Liver (tissue), 9 donors: ENCODE results near the gene KYNU. TPM values are rescaled to one million over a fixed set of nuclear protein-coding genes. Genes with fewer than 3 reads are reported as not detected.

Source experiments
- DNase-seq: peaks from one replicate; pipeline ENCODE4 v3.0.0-alpha.2; 2017; ENCODE audit warnings: low spot score
- H3K27ac ChIP-seq, 2 donors: one replicate each; pipeline ENCODE4 v1.7.0; 2013; ENCODE audit warnings: inconsistent platforms in 2 of 2, low read length in 2 of 2, control low read depth in 1 of 2, low read depth in 1 of 2, mild to moderate bottlenecking in 1 of 2
- H3K27me3 ChIP-seq, 4 donors: one replicate each; pipeline versions ENCODE4 v1.6.1 to v1.7.0; 2013; ENCODE audit warnings: low read length in 3 of 4, inconsistent platforms in 1 of 4, mild to moderate bottlenecking in 1 of 4, moderate library complexity in 1 of 4; ENCODE audit not compliant: control insufficient read depth in 4 of 4, insufficient read depth in 4 of 4
- H3K36me3 ChIP-seq, 4 donors: one replicate each; pipeline versions ENCODE4 v1.6.1 to v1.7.0; 2013; ENCODE audit warnings: low read length in 3 of 4, mild to moderate bottlenecking in 3 of 4, low read depth in 1 of 4, moderate library complexity in 1 of 4; ENCODE audit not compliant: control insufficient read depth in 4 of 4, insufficient read depth in 3 of 4
- H3K4me1 ChIP-seq, 4 donors: one replicate each; pipeline versions ENCODE4 v1.6.1 to v1.7.0; 2013; ENCODE audit warnings: low read length in 3 of 4, mild to moderate bottlenecking in 3 of 4, moderate library complexity in 1 of 4; ENCODE audit not compliant: control insufficient read depth in 4 of 4, insufficient read depth in 4 of 4
- H3K4me3 ChIP-seq, 3 donors: one replicate each; pipeline versions ENCODE4 v1.6.1 to v1.7.0; 2013; ENCODE audit warnings: low read length in 3 of 3, control low read depth in 1 of 3, low read depth in 1 of 3, mild to moderate bottlenecking in 1 of 3
- H3K9ac ChIP-seq, 2 donors: one replicate each; pipeline ENCODE4 v1.7.0; 2013; ENCODE audit warnings: low read length in 2 of 2, mild to moderate bottlenecking in 2 of 2, moderate library complexity in 2 of 2, control low read depth in 1 of 2, low read depth in 1 of 2
- H3K9me3 ChIP-seq, 4 donors: one replicate each; pipeline versions ENCODE4 v1.6.1 to v1.7.0; 2013; ENCODE audit warnings: low read length in 3 of 4; ENCODE audit not compliant: control insufficient read depth in 4 of 4
- EGR1 ChIP-seq, 2 donors: IDR thresholded peaks; 2 replicates each; pipeline ENCODE4 v1.6.1; 2016 to 2018; ENCODE audit warnings: antibody characterized with exemption in 2 of 2, low read depth in 2 of 2
- FOXA1 ChIP-seq: IDR thresholded peaks from 2 replicates; pipeline ENCODE4 v1.6.1; 2016; ENCODE audit warnings: antibody characterized with exemption
- FOXA2 ChIP-seq: IDR thresholded peaks from 2 replicates; pipeline ENCODE4 v1.6.1; 2016; ENCODE audit warnings: antibody characterized with exemption
- GABPA ChIP-seq, 2 donors: IDR thresholded peaks in 1 of 2; conservative IDR thresholded peaks in 1 of 2; 2 replicates each; pipeline ENCODE4 v1.6.1; 2016; ENCODE audit warnings: antibody characterized with exemption in 2 of 2, mild to moderate bottlenecking in 1 of 2, moderate library complexity in 1 of 2
- HNF4A ChIP-seq, 2 donors: conservative IDR thresholded peaks; 2 replicates each; pipeline ENCODE4 v1.6.1; 2016; ENCODE audit warnings: antibody characterized with exemption in 2 of 2, mild to moderate bottlenecking in 2 of 2
- HNF4G ChIP-seq: IDR thresholded peaks from 2 replicates; pipeline ENCODE4 v1.6.1; 2016; ENCODE audit warnings: antibody characterized with exemption
- JUND ChIP-seq, 2 donors: IDR thresholded peaks; 2 replicates each; pipeline ENCODE4 v1.6.1; 2016; ENCODE audit warnings: antibody characterized with exemption in 2 of 2
- NR2F2 ChIP-seq: IDR thresholded peaks from 2 replicates; pipeline ENCODE4 v1.6.1; 2016; ENCODE audit warnings: antibody characterized with exemption
- RAD21 ChIP-seq, 2 donors: IDR thresholded peaks; 2 replicates each; pipeline ENCODE4 v1.6.1; 2016; ENCODE audit warnings: antibody characterized with exemption in 2 of 2, mild to moderate bottlenecking in 2 of 2
- RXRA ChIP-seq, 2 donors: IDR thresholded peaks; 2 replicates each; pipeline ENCODE4 v1.6.1; 2017 to 2018; ENCODE audit warnings: antibody characterized with exemption in 2 of 2, mild to moderate bottlenecking in 1 of 2
- SP1 ChIP-seq: IDR thresholded peaks from 2 replicates; pipeline ENCODE4 v1.6.1; 2018; ENCODE audit warnings: antibody characterized with exemption, mild to moderate bottlenecking
- TAF1 ChIP-seq: conservative IDR thresholded peaks from 2 replicates; pipeline ENCODE4 v1.6.1; 2016; ENCODE audit warnings: antibody characterized with exemption, mild to moderate bottlenecking
- YY1 ChIP-seq: IDR thresholded peaks from 2 replicates; pipeline ENCODE4 v1.6.1; 2016; ENCODE audit warnings: antibody characterized with exemption, mild to moderate bottlenecking
- WGBS: extraction: QIAGEN DNeasy Blood & Tissue Kit; methylation state at CpG from one replicate; pipeline ENCODE4 v1.1.7; 2013; 5-methylcytosine and 5-hydroxymethylcytosine counted together
- polyA plus RNA-seq, 2 donors: library from polyadenylated mRNA; stranded (reverse) in 1 of 2; unstranded in 1 of 2; fragments of 200-250 nt in 1 of 2; fragments of >200 nt in 1 of 2; fragmentation: Nextera tagmentation in 1 of 2; extraction: Ambion mirVana in 1 of 2; gene quantifications; one replicate each; pipeline versions ENCODE4 v1.2.1 to v1.2.3, GENCODE V29; 2013 to 2015
- total RNA-seq, 2 donors: library from RNA; depleted of rRNA; stranded (reverse); fragments of >200 nt; gene quantifications; one replicate each; pipeline ENCODE4 v1.2.3, GENCODE V29; 2014
- TF ChIP-seq, protein P1 (sequence below): IDR thresholded peaks from 2 replicates; pipeline ENCODE4 v1.6.1; 2016; ENCODE audit warnings: antibody characterized with exemption
- TF ChIP-seq, protein P2 (sequence below): IDR thresholded peaks from 2 replicates; pipeline ENCODE4 v1.6.1; 2016; ENCODE audit warnings: antibody characterized with exemption
- TF ChIP-seq, protein P3 (sequence below): IDR thresholded peaks from 2 replicates; pipeline ENCODE4 v1.6.1; 2016; ENCODE audit warnings: antibody characterized with exemption, mild to moderate bottlenecking
- TF ChIP-seq, protein P4 (sequence below): fragments of 150-350 bp; IDR thresholded peaks from 2 replicates; pipeline ENCODE4 v1.5.1; 2017; ENCODE audit warnings: improper control_type of control experiment, low read depth, low read length; ENCODE audit not compliant: missing input control
- TF ChIP-seq, protein P5 (sequence below): IDR thresholded peaks from 2 replicates; pipeline ENCODE4 v1.6.1; 2016; ENCODE audit warnings: antibody characterized with exemption
- donor health status: healthy.
- donor health status: healthy.
- donor health status: healthy.
- donor health status: healthy.
- donor health status: healthy.

The KYNU gene
- total and polyA plus RNA-seq, 4 donors = 24.0 to 64.3 (median 32.8) TPM

DNA sequence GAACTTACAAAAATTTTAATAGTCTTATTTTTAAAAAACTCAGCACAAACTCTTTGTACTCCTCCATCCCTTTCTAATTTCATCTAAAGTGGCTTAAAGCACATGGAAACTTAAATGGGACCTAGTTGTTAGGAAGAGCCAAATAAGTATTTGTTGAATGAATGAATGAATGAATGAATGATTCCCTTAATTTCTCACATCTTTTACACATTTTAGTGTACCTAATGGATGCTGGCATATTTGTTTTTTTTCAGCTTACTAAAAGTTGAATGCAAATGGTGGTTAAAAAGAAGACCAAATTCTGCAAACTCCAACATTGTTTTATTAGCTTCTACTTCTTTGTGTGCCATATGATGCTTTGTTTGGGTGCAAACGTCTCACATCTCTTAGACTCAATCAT lies 89.6 kb downstream of the KYNU start (continued):
- TF ChIP-seq, protein P1, sequence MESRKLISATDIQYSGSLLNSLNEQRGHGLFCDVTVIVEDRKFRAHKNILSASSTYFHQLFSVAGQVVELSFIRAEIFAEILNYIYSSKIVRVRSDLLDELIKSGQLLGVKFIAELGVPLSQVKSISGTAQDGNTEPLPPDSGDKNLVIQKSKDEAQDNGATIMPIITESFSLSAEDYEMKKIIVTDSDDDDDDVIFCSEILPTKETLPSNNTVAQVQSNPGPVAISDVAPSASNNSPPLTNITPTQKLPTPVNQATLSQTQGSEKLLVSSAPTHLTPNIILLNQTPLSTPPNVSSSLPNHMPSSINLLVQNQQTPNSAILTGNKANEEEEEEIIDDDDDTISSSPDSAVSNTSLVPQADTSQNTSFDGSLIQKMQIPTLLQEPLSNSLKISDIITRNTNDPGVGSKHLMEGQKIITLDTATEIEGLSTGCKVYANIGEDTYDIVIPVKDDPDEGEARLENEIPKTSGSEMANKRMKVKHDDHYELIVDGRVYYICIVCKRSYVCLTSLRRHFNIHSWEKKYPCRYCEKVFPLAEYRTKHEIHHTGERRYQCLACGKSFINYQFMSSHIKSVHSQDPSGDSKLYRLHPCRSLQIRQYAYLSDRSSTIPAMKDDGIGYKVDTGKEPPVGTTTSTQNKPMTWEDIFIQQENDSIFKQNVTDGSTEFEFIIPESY = no peak
- TF ChIP-seq HNF4A (conservative IDR thresholded peaks at IDR 0.05) (no peak), RAD21 (IDR thresholded peaks at IDR 0.05) (no peak), EGR1 (IDR thresholded peaks at IDR 0.05; ENCODE audit: low read depth in 2 of 2) (no peak), SP1 (no peak)
- TF ChIP-seq, protein P2, sequence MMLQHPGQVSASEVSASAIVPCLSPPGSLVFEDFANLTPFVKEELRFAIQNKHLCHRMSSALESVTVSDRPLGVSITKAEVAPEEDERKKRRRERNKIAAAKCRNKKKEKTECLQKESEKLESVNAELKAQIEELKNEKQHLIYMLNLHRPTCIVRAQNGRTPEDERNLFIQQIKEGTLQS = no peak

DNA sequence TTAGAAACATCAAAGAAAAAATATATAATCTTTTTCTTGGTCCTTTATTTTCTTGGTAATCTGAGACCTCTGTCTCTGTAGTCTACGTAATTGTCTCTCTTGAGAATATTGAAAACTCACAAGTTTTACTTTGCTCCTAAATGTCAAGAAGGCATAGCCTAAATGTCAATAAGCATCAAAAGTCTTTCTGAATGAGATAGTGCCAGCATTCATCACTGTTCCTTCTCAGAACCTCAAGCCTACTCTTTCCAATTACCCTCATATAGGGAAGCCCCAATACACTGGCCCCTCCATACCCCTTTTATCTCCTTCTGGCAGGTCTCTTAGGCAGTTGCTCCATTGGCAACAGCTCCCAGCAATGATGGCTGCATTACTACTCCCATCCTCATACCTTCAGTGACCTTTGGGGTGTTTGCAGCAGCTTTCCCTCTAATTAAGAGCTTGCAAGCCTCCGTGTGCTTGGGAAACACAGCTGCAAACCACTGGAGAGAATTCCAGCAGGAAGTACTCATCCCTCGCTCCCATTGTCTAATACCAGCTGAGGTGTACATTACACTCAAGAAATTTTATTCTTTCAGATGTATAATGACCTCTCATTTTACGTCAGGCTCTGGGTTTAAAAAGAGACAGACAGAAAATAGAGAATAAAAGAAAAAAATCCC lies 95.8 kb downstream of the KYNU start:
- TF ChIP-seq TAF1 = no peak
- no peak for TF ChIP-seq YY1
- no peak for TF ChIP-seq FOXA2
- TF ChIP-seq HNF4G = no peak
- no peak for TF ChIP-seq JUND (IDR thresholded peaks at IDR 0.05)
- no peak for TF ChIP-seq FOXA1
- TF ChIP-seq NR2F2 = no peak
- TF ChIP-seq, protein P2 = no peak
- no peak for TF ChIP-seq SP1
- no peak for TF ChIP-seq RXRA (IDR thresholded peaks at IDR 0.05)
- TF ChIP-seq, protein P3, sequence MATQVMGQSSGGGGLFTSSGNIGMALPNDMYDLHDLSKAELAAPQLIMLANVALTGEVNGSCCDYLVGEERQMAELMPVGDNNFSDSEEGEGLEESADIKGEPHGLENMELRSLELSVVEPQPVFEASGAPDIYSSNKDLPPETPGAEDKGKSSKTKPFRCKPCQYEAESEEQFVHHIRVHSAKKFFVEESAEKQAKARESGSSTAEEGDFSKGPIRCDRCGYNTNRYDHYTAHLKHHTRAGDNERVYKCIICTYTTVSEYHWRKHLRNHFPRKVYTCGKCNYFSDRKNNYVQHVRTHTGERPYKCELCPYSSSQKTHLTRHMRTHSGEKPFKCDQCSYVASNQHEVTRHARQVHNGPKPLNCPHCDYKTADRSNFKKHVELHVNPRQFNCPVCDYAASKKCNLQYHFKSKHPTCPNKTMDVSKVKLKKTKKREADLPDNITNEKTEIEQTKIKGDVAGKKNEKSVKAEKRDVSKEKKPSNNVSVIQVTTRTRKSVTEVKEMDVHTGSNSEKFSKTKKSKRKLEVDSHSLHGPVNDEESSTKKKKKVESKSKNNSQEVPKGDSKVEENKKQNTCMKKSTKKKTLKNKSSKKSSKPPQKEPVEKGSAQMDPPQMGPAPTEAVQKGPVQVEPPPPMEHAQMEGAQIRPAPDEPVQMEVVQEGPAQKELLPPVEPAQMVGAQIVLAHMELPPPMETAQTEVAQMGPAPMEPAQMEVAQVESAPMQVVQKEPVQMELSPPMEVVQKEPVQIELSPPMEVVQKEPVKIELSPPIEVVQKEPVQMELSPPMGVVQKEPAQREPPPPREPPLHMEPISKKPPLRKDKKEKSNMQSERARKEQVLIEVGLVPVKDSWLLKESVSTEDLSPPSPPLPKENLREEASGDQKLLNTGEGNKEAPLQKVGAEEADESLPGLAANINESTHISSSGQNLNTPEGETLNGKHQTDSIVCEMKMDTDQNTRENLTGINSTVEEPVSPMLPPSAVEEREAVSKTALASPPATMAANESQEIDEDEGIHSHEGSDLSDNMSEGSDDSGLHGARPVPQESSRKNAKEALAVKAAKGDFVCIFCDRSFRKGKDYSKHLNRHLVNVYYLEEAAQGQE = no peak
- TF ChIP-seq, protein P4, sequence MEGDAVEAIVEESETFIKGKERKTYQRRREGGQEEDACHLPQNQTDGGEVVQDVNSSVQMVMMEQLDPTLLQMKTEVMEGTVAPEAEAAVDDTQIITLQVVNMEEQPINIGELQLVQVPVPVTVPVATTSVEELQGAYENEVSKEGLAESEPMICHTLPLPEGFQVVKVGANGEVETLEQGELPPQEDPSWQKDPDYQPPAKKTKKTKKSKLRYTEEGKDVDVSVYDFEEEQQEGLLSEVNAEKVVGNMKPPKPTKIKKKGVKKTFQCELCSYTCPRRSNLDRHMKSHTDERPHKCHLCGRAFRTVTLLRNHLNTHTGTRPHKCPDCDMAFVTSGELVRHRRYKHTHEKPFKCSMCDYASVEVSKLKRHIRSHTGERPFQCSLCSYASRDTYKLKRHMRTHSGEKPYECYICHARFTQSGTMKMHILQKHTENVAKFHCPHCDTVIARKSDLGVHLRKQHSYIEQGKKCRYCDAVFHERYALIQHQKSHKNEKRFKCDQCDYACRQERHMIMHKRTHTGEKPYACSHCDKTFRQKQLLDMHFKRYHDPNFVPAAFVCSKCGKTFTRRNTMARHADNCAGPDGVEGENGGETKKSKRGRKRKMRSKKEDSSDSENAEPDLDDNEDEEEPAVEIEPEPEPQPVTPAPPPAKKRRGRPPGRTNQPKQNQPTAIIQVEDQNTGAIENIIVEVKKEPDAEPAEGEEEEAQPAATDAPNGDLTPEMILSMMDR = no peak
- TF ChIP-seq, protein P5, sequence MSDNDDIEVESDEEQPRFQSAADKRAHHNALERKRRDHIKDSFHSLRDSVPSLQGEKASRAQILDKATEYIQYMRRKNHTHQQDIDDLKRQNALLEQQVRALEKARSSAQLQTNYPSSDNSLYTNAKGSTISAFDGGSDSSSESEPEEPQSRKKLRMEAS = no peak
- TF ChIP-seq RAD21 (IDR thresholded peaks at IDR 0.05) = no peak
- no peak for TF ChIP-seq GABPA (IDR thresholded peaks at IDR 0.05 in 1 of 2, conservative IDR thresholded peaks at IDR 0.05 in 1 of 2)
- Histone ChIP-seq H3K36me3 (peaks cover 0 to 13% (median 2%) of the 10 kb centered on the region in 4 donors), H3K9me3 (no peaks in the 10 kb centered on the region), H3K27ac (no peak overlapping the region), H3K4me3 (no peak overlapping the region), H3K4me1 (no peaks in the 10 kb centered on the region), H3K9ac (no peak overlapping the region), H3K27me3 (no peaks in the 10 kb centered on the region)
- WGBS = 92% methylated on average over 4 of the region's 4 CpGs
- DNase-seq = no peak
